DLD1 (cell line): ENCODE measurements around the gene NME4.
"Not testable (repeated sequence)": the region's sequence is repeated elsewhere in the genome, so short reads cannot be mapped to it uniquely, and the experiment has no call there.

Experiments used
- in situ Hi-C: cut with HindIII; loops from 2 replicates; pipeline ENCODE4 v1.10.0; 2017; ENCODE audit warnings: low sequenced_read_pairs

NME4 gene

GRCh38 chr16:375927-376816 lies 20.8 kb upstream of the NME4 start:
- in situ Hi-C loops = no loop called here

- in situ Hi-C loops = no loop called here
These were observed 20.1 kb upstream of the NME4 start for GRCh38 chr16:376817-377418.

GRCh38 chr16:377419-377951 lies 19.5 kb upstream of the NME4 start:
- in situ Hi-C loops = no loop called here

- in situ Hi-C loops = not testable (repeated sequence)
These were observed 18.7 kb upstream of the NME4 start for GRCh38 chr16:378113-378820.

GRCh38 chr16:378821-379182 lies 18.2 kb upstream of the NME4 start:
- in situ Hi-C loops = no loop called here

- in situ Hi-C loops = no loop called here
These were observed 17.6 kb upstream of the NME4 start for GRCh38 chr16:379183-379960.

GRCh38 chr16:379961-380761 lies 16.8 kb upstream of the NME4 start:
- in situ Hi-C loops = no loop called here

- in situ Hi-C loops = no loop called here
These were observed 16.3 kb upstream of the NME4 start for GRCh38 chr16:380762-381011.

- in situ Hi-C loops = no loop called here
These were observed 15.8 kb upstream of the NME4 start for GRCh38 chr16:381012-381788.

GRCh38 chr16:381789-382717 lies 14.9 kb upstream of the NME4 start, which contains the start of gene PGAP6:
TSS of gene PGAP6 (minus strand) at chr16:381978. CDS start at chr16:381821, 157 bp downstream.
- in situ Hi-C loops = no loop called here

- in situ Hi-C loops = no loop called here
These were observed 13.5 kb upstream of the NME4 start for GRCh38 chr16:383326-384051.

- in situ Hi-C loops = no loop called here
These were observed 10.3 kb upstream of the NME4 start for GRCh38 chr16:386641-387156.

- in situ Hi-C loops = not testable (repeated sequence)
These were observed 9.0 kb upstream of the NME4 start for GRCh38 chr16:387761-388666.

GRCh38 chr16:389352-389751 lies 7.6 kb upstream of the NME4 start:
- in situ Hi-C loops = no loop called here

GRCh38 chr16:391885-392335 lies 5.1 kb upstream of the NME4 start:
- in situ Hi-C loops = no loop called here

- in situ Hi-C loops = no loop called here
These were observed 4.5 kb upstream of the NME4 start for GRCh38 chr16:392450-393030.
